HG03095 (cell line): ENCODE data around the gene HNRNPM.

Experiments
- ATAC-seq: cut with Tn5 transposase; IDR thresholded peaks from one replicate; pipeline ENCODE4 v1.9.1; 2021; ENCODE audit warnings: moderate library complexity; ENCODE audit not compliant: unreplicated experiment

Gene HNRNPM

DNA sequence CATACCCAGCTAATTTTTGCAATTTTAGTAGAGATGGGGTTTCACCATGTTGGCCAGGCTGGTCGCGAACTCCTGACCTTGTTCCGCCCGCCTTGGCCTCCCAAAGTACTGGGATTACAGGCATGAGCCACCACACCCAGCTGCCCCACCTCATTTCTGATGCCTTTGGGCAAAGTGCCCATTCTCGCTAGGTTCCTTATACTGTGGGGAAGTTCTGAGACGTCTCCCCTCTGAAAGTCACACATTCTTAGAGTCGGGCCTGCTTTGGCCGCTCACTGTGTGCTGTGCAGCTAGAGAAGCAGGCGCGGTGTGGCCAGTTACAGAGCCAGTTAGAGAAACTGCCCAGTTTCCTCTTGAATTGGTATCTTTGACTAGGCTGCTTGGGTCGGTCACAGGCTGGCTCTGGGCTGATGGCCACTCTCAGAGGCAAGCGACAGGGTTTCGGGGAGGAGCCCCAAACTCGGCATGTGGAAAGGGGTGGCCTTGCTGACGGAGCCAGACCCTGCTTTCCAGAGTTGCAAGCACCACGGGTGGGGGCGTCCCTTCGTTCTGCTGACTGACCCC lies 39.6 kb downstream of the HNRNPM start:
- ATAC-seq: no peak

DNA sequence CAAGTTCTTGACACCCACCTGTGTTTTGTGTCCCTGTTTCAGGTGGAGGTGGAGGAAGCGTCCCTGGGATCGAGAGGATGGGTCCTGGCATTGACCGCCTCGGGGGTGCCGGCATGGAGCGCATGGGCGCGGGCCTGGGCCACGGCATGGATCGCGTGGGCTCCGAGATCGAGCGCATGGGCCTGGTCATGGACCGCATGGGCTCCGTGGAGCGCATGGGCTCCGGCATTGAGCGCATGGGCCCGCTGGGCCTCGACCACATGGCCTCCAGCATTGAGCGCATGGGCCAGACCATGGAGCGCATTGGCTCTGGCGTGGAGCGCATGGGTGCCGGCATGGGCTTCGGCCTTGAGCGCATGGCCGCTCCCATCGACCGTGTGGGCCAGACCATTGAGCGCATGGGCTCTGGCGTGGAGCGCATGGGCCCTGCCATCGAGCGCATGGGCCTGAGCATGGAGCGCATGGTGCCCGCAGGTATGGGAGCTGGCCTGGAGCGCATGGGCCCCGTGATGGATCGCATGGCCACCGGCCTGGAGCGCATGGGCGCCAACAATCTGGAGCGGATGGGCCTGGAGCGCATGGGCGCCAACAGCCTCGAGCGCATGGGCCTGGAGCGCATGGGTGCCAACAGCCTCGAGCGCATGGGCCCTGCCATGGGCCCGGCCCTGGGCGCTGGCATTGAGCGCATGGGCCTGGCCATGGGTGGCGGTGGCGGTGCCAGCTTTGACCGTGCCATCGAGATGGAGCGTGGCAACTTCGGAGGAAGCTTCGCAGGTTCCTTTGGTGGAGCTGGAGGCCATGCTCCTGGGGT lies 41.0 kb downstream of the HNRNPM start:
- no peak for ATAC-seq

DNA sequence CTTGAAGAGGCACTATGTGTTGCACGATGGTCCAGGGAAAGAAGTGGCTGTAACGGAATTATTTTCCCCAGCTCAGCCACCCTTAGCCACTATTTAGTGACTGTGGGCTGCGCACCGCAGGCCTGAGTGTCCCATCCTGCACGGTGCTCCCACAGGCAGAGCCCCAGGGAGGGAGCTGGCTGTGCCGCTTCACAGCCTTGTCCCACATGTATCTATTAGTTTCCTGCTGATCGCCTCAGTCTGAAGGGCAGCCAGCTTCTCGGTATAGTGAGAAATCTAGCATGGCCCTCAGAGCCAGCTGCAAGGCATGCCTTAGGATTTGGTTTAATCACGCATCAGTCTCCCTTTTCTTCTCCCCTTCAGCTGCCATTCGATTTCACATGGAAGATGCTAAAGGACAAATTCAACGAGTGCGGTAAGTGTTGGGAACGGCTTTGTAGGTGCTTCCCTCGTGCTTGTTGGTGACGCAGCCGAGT lies 41.9 kb downstream of the HNRNPM start:
- ATAC-seq: no peak

DNA sequence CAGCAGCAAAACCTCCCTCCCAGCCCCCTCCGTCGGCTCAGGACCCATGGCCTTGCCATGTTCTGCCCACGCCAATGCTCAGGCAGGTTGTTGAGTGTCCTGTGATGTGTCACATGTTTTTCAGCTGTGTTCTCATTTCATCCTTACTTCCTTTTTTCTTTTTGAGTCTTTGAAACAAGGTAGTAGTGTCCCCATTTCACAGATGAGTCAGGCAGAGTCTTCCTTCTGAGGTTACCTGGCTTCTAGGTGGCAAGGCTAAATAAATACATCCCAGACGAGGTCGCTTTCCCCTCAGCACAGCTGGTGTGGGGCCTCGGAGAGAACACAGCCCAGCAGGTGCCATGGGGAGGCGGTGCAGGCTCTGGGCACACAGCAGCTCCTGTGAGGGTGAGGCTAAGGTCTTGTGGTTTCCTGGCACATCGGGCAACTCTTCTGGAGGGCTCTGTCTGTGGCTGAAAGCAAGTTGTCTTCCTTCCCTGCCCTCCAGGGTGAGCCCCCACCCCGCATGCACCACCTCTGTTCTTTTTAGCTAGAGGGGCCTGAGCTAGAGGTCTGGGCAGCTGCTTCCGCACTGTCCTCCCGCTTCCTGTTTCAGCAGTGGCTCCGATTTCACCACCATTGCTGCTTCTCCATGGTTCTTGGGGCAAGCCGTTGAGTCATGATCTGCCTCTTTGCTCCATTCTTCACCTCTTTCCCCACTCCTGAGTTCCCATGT lies 42.5 kb downstream of the HNRNPM start:
- ATAC-seq: no peak

DNA sequence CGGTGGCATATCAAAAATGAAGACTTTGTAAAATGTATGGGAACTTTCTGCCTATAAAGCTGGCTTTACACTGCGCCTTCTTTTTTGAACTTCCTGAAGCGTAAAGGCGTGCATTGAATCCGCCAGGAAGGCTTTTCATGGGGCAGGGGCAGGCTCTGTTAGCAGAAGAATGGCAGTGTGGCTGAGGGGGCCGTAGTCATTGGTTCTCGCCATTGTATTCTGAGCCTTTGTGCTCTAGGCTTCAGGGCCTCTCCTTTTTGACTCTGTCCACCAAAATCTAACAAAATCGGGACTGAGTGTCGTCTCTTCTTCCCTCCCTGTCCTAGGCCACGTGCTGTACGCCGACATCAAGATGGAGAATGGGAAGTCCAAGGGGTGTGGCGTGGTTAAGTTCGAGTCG lies 43.6 kb downstream of the HNRNPM start:
- no peak for ATAC-seq

DNA sequence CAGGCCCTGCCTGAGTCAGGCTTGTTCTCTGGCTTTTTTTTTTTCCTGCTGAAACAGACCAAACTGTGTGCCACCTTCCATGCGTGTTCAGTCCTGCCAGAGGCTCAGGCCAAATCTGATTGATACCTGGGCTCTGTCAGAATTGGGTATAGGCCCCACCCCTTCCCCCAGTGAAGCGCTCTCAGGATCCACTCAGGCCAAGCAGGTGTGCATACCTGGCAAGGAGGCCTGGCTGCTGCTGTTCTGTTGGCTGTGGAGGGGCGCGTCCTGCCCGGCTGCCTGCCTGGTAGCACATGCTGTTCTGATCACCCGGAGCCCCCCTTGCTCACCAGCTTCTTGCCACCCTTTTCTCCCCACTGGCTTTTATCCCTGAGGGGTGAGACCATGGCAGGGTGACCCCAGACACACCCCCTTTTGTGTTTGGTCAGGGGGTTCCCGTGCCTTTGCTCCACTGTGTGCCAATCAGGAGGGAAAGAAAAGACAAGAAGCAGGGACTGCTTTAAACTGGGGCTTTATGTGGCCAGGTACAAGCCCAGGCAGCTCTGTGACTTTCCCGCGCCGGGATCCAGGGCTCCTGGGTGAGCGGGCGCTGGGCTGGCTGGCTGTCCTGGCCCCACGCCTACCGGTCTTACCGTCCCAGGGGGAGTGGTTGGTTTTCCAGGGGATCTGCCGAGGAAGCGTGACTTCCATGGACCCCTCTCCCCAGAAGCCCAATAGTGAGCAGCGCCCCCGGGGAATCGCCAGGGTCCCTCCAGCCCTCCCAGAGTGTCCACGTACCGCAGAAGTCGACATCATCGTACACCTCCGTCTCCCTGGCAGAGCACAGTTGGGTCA lies 45.0 kb downstream of the HNRNPM start:
- ATAC-seq: no peak

DNA sequence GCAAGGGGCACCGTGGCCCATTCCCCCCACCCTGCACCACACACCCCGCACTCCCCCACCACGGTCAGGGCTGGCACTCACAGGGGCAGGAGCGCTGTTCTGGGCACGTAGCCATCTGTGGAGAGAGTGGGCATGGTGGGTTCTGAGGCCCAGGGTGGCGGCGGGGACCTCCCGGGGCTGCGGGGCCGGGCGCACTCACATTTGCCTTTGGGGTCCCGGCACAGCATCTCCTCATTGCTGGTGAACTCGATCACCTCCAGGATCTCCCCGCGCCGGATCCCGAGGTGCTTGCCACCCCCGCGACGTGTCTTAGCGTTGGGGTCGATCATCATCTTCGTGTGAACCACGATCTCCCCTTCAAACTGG lies 45.6 kb downstream of the HNRNPM start:
- no peak for ATAC-seq

DNA sequence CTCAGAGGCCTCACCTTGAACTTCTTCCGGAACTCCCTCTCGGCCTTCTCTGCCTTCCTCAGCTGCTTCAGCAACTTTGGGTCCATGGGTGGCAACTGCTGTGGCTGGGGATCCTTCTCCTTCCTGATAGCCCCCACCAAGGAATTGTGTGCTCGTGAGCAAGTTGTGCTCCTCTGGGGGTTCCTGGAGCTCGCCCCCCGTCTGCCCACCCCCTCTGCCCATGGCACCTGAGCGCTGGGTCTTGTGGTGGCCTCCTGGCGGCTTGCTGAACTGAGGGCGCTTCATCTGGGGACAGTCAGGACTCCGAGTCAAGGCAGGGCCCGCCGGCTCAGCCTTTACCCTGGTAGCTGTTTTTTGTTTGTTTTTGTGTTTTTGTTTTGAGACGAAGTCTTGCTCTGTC lies 46.1 kb downstream of the HNRNPM start:
- no peak for ATAC-seq

DNA sequence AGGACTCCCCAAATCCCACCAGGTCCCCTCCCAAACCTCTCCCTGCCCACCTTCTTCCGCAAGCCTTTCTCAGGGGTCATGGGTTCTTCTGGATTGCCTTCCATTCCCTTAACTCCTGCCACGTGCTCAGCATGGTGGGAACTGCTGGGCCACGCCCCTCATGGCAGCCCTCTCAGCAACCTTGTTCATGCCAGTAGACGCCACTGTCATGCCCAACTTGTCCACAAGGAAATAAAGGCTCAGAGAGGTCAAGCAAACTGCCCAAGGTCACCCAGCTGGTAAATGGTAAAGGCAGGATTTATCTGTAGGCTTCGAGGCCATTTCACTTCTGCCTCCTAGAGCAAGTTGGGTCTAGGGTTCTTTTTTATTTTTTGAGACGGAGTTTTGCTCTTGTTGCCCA lies 46.8 kb downstream of the HNRNPM start:
- no peak for ATAC-seq

DNA sequence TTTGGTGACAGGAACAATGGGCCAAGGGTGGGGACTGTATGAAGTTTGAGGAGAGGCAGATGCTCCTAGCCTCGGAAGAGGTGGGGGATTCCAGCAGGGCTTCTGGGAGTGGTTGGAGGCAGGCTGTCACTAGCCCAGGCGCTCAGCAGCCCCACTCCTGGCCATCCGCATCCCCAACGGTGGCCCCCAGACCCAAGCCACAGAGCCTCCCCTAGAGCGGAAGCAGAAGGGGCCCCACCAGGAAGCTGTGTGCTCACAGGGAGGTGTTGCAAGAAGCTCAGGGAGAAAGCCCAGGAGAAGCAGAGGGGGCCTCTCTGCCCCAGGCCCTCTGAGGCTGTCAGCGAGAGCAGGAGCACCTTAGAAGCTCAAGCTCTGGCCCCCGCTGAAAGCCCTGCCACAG lies 49.4 kb downstream of the HNRNPM start:
- ATAC-seq: no peak

DNA sequence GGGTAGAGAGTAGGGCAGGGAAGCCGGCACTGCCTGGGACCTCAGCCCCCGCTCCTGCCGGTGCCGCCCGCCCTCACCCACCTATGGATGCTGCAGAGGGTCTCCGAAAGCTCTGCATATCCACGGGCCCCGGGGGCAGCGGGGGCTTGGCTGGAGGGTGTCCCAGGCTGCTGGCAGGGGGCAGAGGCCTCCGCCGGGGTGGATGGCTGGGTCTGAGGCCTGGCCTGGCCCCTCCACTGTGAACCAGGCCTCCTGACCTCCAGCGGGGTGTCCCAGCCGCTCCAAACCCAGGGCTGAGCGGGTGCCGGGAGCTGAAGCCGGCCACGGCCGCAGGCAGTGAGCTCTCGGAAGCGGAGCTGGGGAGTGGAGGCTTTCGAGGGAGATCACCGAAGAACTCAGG lies 53.5 kb downstream of the HNRNPM start:
- no peak for ATAC-seq

DNA sequence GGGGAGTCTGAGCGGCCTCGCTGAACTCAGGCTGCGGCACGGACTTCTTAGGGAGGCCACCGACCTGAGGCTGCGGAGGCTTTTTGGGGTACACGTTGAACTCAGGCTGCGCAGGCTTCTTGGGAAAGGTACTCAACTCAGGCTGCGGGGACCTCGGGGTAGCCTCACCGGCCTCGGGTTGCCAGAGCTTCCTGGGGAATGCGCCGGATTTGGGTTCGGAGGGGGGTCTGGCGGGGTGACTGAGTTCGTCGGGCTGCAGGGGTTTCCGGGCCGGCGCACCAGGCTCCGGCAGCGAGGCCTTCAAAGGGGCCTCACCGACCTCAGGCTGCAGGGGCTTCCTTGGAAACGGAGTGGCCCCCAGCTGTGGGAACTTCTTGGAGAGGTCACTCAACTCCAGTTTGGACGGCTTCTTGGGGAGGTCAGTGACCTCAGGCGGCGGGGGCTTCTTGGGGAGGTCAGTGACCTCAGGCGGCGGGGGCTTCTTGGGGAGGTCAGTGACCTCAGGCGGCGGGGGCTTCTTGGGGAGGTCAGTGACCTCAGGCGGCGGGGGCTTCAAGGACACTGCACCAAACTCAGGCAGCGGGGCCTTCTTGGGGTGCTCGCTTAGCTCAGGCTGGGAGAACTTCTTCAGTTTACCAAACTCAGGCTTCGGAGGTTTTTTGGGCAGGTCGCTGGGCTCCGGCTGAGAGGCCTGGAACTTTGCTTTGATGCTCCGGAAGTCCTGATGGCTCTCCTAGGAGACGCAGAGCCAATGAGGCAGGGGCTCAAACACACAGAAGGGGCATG lies 54.5 kb downstream of the HNRNPM start:
- no peak for ATAC-seq

DNA sequence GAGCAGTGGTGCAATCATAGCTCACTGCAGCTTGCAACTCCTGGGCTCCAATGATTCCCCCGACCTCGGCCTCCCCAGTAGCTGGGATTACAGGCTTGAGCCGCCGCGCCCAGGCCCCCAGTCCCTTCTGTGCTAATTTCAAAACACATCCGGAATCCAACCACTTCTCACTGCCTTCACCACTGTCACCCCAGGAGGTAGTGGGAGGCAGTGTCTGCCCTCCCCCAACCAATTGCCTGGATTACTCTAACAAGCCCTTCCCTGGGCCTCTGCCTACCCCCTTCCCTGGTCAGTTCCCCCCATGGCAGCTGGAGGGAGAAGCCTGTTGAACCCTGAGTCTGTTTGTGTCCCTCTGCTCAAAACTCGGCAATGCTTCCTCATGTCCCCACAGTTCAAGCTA lies 55.4 kb downstream of the HNRNPM start:
- no peak for ATAC-seq

DNA sequence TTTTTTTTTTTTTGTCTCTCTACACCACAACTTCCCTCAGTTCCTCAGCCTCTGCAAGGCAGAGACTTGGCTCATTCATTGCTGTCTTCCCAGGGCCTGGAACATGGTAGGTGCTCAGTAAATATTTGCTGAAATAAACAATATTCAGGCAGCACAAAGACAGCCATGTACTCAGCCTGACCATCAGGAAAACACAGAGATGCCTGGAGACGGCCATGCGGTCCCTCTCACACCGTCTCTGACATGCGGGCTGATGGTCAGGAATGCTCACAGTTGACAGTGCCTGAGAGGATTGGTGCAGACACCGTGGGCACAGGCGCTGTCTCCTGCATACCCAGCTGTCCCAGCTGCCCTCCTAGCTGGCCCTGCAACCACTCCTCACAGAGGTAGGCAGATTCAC lies 56.7 kb downstream of the HNRNPM start:
- no peak for ATAC-seq

DNA sequence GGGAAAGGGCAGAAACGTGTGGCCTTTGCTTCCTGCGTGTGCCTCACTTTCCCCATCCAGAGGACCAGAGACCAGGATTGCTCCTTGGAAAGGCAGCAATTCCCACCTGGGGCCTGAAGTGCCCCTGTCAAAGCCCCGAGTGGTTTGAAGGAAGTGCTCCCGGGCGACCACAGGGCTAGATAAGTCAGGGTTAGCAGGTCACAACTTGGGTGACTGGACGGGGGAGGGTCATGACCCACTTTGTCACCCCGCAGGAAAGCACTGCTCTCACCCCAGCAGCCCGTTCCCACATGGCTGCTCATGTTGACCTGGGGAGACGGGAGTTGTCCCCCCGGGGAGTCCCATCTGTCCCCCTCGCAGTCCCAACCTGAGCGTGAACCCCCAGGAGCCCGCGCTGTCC lies 57.2 kb downstream of the HNRNPM start:
- no peak for ATAC-seq

DNA sequence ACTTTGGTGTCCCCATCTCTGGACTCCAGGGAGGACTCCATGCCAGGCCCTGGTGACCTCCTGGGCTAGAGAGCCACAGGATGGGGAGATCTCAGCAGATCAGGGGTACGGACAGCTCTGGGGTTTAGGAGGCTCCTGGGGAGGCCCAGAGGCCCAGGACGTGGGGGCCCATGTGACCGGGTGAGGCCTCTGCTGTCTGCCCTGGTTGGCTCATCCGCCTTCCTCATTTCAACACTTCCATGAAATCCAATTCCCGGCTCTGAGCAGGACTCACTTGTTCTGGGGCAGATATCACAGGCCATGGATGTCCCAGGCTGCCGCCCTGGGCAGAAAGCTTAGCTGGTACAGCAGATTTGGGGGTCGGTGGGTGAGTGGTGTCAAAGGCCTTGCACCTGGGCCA lies 58.7 kb downstream of the HNRNPM start:
- no peak for ATAC-seq

DNA sequence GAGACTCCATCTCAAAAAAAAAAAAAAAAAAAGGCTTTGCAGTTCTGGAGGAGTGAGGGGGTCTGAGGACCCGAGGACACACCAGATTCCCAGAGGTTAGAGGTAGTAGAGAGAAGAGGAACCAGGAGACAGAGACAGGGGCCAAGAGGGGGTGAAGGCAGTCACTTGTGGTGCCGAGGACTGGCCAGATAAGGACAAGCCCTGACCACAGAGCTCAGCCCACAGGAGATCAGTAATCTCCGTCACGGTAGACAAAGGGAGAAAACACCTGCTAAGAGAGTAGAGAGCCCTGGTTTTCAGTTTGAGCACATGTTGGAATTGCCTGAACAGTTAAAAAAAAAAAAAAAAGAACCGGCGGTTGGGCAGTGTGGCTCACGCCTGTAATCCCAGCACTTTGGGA lies 59.4 kb downstream of the HNRNPM start:
- no peak for ATAC-seq

DNA sequence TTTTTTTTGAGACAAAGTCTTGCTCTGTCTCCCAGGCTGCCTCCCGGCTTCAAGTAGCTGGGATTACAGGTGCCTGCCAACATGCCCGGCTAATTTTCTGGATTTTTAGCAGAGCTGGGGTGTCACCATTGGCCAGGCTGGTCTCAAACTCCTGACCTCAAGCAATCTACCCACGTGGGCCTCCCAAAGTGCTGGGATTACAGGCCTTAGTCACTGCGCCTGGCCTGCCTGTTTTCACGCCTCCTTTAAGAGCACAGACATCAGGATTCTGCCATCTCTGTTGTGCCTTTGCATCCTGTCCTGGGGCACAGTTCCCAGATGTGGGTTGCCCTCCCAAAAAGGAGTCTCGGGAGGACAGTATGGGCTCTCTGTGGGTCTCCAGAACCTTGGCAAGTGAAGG lies 60.1 kb downstream of the HNRNPM start:
- no peak for ATAC-seq

DNA sequence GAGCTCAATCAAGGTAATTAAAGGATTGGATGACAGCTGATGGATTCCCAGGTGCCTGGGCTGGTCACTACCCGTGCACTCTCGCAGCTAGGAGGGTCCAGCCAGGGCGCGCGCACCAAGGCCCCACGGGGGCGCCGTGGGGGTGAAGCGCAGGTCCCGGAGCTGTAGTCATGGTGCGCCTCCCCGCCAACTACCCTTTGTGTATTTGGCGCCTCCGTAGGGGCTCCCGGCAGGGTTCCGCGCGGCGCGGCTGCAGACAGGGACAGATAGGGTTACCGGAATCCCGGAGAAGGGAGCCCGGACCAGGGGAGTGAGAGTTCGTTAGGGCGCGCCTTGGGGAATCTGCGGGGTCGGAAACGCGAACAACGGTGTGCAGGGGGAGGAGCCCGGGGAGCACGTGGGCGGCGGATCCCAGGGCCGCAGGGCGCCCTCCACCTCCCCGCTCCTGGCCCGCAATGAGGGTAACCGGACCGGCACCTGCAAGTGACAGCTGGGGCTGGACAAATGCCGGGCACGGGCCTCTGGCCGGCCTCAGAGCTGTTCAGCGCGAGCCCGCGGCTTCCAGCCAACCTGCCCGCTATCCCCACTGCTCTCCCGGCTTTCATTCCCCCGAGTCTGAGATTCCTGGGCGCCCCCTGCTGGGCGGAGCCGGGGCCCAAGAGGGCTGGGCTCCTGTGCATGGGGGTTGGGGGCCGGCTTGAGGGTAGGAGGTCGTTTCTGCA lies 61.1 kb downstream of the HNRNPM start:
- no peak for ATAC-seq

DNA sequence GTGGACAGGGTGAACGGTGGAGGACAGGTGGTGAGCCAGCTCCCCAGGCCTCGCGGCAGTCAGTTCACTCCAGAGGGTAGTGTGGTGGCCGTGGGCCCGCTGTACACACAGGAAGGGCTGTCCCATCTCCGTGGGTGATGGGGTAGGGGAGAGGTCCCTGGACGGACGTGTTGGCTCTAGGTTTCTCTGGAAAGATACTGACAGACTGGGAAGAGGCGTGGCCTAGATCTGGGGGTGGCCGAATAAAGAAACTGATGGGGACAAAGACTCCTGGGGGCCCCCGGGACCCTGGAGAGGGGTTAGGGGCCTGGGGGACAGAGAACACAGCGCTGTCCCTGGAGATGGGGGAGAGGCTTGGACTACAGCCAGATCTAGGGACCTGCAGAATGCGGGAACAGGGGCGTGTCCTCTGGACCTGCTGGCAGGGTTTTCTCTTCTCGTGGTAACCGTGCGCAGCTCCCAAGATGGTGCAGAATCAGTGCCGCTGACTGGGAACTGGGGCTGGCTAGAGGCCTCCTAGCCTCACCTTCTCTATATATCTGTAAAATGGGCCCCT lies 61.7 kb downstream of the HNRNPM start:
- ATAC-seq: no peak
